NCI-H345 treated with DMSO at 0.1 percent for 48 hours (cell line): ENCODE data around the gene EMID1.
"Not testable (repeated sequence)": the region's sequence is repeated elsewhere in the genome, so short reads cannot be mapped to it uniquely, and the experiment has no call there.

ENCODE experiments used
- DNase-seq: peaks from one replicate; lab custom pipeline; 2025; ENCODE audit not compliant: unreplicated experiment; lab: John Stamatoyannopoulos, UW

The EMID1 gene

GRCh38 chr22:29230972-29231875, 25.5 kb downstream of the EMID1 start:
- DNase-seq = no peak

DNA sequence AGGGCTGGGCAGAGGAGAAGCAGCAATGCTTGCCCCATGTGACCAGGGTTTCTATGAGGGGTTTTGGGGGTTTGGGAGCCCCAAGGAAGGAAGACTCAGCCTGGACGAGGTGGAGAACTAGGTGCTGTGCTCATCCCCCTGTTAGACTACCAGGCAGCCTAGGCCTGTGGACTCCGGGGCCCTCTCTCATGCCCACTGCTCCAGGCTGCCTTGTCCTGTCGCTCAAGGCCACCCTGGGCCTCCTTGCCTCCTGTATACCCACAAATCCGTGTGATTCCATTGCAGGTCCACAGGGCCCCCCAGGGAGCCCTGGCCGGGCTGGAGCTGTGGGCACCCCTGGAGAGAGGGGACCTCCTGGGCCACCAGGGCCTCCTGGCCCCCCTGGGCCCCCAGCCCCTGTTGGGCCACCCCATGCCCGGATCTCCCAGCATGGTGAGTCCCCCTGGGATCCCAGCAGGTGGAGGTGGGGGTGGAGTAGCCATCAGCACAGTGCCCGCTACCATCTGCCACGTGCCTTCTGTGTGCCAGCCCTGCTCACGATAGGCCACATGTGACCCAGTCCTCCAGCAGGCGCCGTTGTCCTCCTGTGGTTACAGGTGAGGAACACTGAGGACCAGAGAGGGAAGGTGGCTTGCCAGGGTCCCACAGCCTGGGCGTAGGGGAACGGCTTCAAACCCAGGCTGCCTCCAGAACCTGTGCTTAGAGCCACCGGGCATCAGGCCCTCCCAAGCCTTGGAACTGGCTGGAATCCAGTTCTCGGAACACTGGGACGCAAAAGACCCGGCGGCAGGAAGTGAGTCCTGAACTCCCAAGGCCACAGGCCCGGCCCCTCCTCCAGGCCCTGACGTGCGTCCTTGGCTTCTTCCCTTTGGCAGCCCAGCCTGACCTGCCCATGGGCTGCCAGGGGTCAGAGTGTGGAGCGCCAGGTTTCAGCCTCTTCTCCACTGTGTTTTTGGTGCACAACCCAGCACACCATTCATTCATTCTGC, 26.6 kb downstream of the EMID1 start:
- DNase-seq = no peak

GRCh38 chr22:29233277-29233877, 27.7 kb downstream of the EMID1 start:
- DNase-seq = no peak

- not testable (repeated sequence) for DNase-seq
These were observed 34.8 kb downstream of the EMID1 start for GRCh38 chr22:29240481-29240880.

DNA sequence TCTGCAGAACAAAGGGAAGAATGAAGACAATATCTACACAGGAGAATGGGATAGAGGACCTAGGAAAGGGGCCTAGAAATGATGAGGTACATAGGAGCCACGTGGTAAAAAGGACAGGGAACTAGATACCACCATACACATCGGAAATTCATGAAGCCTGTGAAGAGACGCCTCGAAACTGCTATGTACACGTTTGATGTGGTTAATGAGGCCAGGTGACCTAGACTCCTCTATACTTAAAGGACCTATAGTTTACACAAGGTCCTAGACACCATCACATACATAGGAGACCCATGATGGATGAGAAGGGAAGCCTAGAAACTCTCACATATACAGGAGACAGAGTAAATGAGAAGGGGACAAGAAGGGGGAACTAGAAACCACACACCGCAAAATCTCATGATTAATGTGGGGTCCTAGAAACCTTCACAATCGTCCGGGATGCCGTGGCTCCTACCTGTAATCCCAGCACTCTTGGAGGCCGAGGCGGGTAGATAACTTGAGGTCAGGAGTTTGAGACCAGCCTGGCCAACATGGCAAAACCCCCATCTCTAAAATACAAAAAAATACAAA, 38.3 kb downstream of the EMID1 start:
- no peak for DNase-seq

- DNase-seq = no peak
These were observed 39.3 kb downstream of the EMID1 start for GRCh38 chr22:29244785-29245625.

DNA sequence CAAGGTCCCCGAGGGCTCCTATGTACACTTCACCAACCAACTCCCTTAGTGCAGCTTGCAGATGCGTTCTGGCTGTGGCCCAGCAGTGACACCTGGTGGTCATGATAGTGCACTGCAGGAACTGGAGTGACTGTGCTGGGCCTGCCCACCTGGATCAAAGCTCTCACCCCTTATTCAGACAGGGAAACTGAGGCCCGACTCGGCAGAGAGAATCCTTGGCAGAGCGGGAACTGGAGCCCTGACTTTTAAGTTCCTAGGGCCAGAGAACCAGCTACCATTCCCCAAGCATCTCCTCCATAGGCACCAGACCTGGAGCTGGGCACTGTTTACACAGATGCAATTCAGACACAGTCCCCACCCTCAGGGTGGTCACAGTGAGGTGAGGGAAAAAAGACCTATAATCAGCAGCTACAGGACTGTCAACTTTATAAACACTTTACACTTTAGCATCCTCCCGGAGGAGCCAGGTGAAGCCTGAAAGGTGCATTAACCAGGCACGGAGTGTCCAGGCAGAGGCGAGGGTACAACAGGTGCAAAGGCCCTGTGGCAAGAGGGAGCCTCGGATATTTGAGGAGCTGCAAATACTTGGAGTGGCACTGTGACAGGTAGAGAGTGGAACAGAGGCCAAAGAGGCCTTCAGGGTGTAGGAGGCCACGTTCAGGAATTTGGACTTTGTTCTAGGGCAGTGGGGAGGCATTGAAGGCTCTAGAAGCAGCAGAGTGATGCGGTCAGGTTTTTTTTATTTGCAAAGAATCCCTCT, 40.1 kb downstream of the EMID1 start:
- DNase-seq = peak; percentile 16

DNA sequence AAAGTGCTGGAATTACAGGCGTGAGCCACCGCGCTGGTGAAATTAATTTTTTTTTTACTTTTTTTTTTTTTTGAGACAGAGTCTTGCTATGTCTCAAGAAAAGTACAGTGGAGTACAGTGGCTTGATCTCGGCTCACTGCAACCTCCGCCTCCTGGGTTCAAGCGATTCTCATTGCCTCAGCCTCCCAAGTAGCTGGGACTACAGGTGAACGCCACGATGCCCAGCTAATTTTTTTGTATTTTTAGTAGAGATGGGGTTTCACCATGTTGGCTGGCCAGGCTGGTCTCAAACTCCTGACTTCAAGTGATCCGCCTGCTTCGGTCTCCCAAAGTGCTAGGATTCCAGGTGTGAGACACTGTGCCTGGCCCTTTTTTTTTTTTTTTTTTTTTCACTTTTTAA, 42.2 kb downstream of the EMID1 start:
- not testable (repeated sequence) for DNase-seq

DNA sequence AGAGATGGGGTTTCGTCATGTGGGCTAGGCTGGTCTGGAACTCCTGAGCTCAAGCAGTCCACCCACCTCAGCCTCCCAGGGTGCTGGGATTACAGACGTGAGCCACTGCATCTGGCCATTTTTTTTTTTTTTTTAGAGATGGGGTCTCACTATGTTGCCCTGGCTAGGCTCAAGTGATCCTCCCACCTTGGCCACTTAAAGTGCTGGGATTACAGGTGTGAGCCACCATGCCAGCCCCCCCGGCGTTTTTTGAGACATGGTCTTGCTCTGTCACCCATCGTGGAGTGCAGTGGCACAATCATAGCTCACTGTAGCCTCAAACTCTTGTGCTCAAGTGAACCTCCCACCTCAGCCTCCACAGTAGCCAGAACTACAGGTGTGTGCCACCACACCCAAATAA, 45.6 kb downstream of the EMID1 start:
- no peak for DNase-seq

GRCh38 chr22:29251981-29252911, 46.5 kb downstream of the EMID1 start:
- DNase-seq = no peak

- DNase-seq = no peak
These were observed 48.0 kb downstream of the EMID1 start for GRCh38 chr22:29253561-29254285.

- DNase-seq = no peak
These were observed 48.6 kb downstream of the EMID1 start for GRCh38 chr22:29254286-29254660.

DNA sequence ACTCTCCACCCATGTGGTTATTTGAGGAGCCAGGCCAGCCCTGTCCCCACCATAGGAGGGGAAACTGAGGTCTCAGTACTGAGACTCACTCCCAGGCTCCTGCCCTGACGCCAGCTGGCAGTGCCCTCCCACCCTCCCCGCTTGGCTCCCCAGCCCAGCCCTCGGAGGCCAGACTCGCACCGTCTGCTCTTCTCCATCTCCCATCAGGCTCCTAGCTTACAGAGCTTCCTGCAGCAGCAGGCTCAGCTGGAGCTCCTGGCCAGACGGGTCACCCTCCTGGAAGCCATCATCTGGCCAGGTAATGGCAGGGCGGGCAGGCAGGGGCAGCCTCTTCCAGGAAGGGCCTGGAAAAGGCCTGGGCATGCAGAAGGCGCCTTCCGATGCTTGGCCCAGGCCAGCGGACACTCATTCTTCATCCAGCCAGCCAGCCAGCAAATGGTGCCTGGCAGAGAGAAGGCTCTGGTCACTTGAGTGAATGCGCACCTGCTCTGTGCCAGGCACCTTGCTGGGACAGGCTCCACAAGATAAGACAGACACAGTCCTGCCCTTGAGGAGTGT, 49.4 kb downstream of the EMID1 start:
- no peak for DNase-seq

DNA sequence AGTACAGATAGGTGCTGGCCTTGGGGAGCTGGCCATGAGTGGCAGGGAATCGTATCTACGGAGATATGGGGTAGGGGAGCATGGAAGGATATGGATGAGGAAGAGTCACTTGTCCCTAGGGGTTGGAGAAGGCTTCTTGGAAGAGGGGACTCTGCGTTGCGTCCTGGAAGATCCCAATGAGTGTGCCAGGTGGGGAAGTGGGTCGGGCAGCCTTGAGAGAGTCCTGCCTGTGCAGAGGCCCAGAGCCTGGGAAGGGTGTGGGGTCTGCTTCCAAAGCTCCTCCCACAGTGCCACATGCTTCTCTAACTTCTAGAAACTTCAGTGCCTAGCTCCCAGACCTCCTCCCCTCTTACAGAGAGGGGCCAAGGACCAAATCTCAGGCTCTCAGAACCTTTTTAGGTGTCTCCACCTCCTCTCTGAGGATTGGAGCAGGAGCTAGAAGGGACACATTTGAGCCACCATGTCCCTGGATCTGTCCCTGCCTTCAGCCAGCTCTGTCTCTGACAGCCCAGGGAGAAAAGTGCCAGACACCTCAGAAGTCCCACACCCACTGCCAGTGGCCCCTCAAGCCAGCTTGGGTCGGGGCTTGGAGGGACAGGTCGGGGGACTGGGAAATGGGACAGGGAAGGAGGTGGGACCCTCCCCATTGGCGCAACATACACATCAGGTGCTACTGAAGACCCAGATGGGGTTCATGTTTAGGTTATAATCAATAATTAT, 51.1 kb downstream of the EMID1 start:
- no peak for DNase-seq

DNA sequence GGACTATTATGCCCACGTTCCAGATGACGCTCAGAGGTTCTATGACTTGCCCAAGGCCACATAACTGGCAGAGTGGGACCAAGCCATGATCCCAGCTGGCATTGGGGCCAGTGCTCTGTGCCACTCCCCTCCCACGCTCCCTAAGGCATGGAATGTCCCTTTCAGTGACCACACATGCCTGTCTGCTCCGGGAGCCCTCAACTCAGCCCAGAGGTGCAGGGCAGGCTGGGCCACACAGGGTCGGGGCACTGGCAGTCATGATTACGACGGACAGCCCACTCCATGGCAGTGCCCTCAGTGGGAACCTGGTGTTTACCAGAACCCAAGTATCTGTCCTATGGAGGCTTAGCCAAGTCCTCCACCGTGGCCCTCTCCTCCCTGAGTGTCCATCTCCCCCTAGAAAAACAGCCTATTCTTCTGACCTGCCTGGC, 52.1 kb downstream of the EMID1 start:
- no peak for DNase-seq

DNA sequence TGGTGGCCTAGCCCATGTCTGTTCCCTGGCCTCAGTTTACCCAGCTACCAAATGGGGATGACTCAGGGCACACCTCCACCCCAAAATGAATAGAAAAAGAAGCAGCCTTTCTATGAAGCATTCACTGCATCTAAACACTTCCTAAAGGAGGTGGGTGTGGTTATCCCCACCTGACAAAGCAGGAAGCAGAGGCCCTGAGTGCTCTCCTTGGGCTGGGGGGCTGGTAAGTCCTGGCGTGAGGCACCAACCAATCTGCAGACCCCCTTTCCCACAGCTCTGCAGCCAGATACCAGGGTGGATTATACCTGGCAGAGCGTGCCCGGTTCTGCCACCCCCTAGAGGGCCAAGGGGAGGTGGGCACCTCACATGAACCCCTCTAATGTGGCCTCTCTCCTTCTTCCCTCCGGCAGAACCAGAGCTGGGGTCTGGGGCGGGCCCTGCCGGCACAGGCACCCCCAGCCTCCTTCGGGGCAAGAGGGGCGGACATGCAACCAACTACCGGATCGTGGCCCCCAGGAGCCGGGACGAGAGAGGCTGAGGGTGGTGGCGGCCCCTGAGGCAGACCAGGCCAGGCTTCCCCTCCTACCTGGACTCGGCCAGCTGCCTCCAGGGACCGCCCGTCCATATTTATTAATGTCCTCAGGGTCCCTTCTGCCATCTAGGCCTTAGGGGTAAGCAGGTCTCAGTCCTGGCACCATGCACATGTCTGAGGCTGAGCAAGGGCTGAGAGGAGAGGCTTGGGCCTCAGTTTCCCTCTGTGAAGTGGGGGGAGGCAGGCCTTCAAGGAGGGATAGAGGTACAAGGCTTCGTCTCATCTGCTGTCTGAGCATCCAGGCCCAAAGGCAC, 52.9 kb downstream of the EMID1 start:
- DNase-seq = no peak
